DOHH2 (cell line): ENCODE measurements around the gene TUBB2A.
"Not testable (repeated sequence)": the region's sequence is repeated elsewhere in the genome, so short reads cannot be mapped to it uniquely, and the experiment has no call there.

Source experiments
- CTCF ChIP-seq: fragments of 200-600 bp; sonication (generic); IDR thresholded peaks from one replicate; pipeline ENCODE4 v1.5.1; 2014; ENCODE audit warnings: antibody characterized with exemption, mild to moderate bottlenecking, low read depth, low read length; ENCODE audit not compliant: poor library complexity, severe bottlenecking
- EZH2phosphoT487 ChIP-seq: fragments of 200-600 bp; sonication (generic); IDR thresholded peaks from 2 replicates; pipeline ENCODE4 v1.6.1; 2017; ENCODE audit warnings: borderline replicate concordance, mild to moderate bottlenecking, antibody characterized with exemption, low read length, moderate library complexity, mixed read lengths

- not testable (repeated sequence) for TF ChIP-seq CTCF, EZH2phosphoT487
Measured at GRCh38 chr6:3170676-3171075, 13.3 kb upstream of the TUBB2A start.
